C4-2B (cell line): ENCODE measurements around the gene COL26A1.

Experiments
- H3K27ac ChIP-seq: fragments of 450-650 bp; 2 replicates; pipeline ENCODE4 v1.5.1; 2017
- CTCF ChIP-seq: fragments of 450-650 bp; conservative IDR thresholded peaks from 2 replicates; pipeline ENCODE4 v1.5.1; 2017; ENCODE audit warnings: mild to moderate bottlenecking
- ZFX ChIP-seq: fragments of 450-650 bp; IDR thresholded peaks from 2 replicates; pipeline ENCODE4 v1.6.1; 2017

The COL26A1 gene

GRCh38 chr7:101507791-101508252 is 145.1 kb downstream of the COL26A1 start:
- TF ChIP-seq ZFX: no peak
- peak; percentile 99 for TF ChIP-seq CTCF
- no peak overlapping the region for H3K27ac ChIP-seq

- no peak for TF ChIP-seq CTCF
- TF ChIP-seq ZFX: no peak
- H3K27ac ChIP-seq: no peak overlapping the region
Measured at GRCh38 chr7:101510297-101510696, 147.6 kb downstream of the COL26A1 start.

- TF ChIP-seq ZFX (no peak), CTCF (no peak)
- H3K27ac ChIP-seq: no peak overlapping the region
Measured at GRCh38 chr7:101511965-101512364, 149.3 kb downstream of the COL26A1 start.

GRCh38 chr7:101516851-101517250 is 154.2 kb downstream of the COL26A1 start:
- TF ChIP-seq ZFX: no peak
- no peak for TF ChIP-seq CTCF
- H3K27ac ChIP-seq: no peak overlapping the region

- TF ChIP-seq ZFX (no peak), CTCF (no peak)
Measured at GRCh38 chr7:101517304-101517703, 154.6 kb downstream of the COL26A1 start.

GRCh38 chr7:101518336-101518735 is 155.7 kb downstream of the COL26A1 start:
- TF ChIP-seq ZFX (no peak), CTCF (no peak)
- H3K27ac ChIP-seq: no peak overlapping the region

More at GRCh38 chr7:101517304-101517703, 154.6 kb downstream of the COL26A1 start:
- no peak overlapping the region for H3K27ac ChIP-seq

GRCh38 chr7:101519324-101520023 is 156.8 kb downstream of the COL26A1 start:
- TF ChIP-seq ZFX (no peak), CTCF (no peak)

More at GRCh38 chr7:101519324-101520023, 156.8 kb downstream of the COL26A1 start:
- H3K27ac ChIP-seq: no peak overlapping the region
